Measurements from ENCODE around the gene P2RY6.
A peak's percentile ranks its signal among the peaks of the same experiment; 100 is the strongest.

The P2RY6 gene

GRCh38 chr11:73314117-73314961 lies 42.2 kb downstream of the P2RY6 start:
- in situ Hi-C loops (cut with HindIII; ENCODE audit: low pct_unique_long_range_greater_than_20kb, low sequenced_read_pairs) = no loop called here
- TF ChIP-seq JUND (IDR thresholded peaks at IDR 0.05; ENCODE audit: low read depth) = no peak
- peak in 1 of 2 experiments; percentile 41 for DNase-seq (ENCODE audit: low read depth in 1 of 2, low spot score in 1 of 2)

DNA sequence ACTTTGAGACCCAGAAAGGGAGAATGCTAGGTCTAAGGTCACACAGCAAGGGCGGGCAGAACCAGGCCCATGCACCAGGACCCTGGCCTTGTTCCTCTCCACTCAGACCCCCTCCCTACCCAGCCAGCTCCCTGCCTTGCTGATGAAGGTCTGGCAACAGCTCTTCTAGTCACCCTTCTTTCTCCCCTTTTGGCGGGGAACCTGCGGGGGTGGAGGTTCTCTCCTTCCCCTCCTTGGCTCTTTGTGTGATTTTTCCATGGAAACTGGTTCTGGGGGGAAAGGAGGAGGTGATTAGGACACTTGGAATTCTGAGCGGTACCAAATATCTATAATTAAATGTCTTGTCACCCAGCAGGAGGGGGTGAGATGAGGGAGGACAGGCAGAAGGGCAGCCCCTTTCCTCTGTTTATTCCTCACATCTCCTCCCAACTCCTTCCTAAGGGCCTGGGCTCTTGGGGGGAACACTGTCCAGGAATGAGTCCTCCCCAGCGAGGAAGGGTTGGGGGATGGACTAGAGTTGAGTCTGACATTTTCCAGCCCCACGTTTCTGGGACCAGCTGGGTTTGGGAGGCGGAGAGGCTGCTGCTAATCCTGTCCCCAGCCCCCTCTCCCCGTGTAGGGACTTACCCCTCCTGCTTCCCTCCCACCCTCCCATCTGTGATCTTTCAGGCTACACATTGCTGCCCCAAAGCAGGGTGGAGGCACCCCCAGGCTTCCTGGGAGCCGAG lies 43.3 kb downstream of the P2RY6 start:
- no peak for TF ChIP-seq JUND (IDR thresholded peaks at IDR 0.05; ENCODE audit: low read depth)
- DNase-seq (ENCODE audit: low read depth in 1 of 2, low spot score in 1 of 2) = no peak
- in situ Hi-C loops (cut with HindIII; ENCODE audit: low pct_unique_long_range_greater_than_20kb, low sequenced_read_pairs) = no loop called here

DNA sequence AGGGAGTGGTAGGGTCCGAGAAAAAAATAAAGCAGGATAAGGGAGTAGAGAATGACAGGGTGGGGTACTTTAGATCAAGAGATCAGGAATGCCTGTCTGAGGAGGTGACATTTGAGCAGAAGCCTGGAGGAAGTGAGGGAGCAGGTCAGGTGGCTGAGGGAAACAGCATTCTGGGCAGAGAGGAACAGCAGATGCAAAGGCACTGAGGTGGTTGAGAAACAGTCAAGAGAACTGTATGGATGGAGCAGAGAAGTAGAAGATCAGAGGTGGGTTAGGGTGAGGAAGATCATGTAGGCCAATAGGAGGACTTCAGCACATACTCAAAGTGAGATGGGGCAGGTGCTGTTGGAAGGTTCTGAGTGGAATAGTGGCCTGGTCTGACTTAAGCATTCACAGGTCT lies 44.3 kb downstream of the P2RY6 start:
- in situ Hi-C loops (cut with HindIII; ENCODE audit: low pct_unique_long_range_greater_than_20kb, low sequenced_read_pairs) = no loop called here
- no peak for DNase-seq (ENCODE audit: low read depth in 1 of 2, low spot score in 1 of 2)
- TF ChIP-seq JUND (IDR thresholded peaks at IDR 0.05; ENCODE audit: low read depth) = no peak

DNA sequence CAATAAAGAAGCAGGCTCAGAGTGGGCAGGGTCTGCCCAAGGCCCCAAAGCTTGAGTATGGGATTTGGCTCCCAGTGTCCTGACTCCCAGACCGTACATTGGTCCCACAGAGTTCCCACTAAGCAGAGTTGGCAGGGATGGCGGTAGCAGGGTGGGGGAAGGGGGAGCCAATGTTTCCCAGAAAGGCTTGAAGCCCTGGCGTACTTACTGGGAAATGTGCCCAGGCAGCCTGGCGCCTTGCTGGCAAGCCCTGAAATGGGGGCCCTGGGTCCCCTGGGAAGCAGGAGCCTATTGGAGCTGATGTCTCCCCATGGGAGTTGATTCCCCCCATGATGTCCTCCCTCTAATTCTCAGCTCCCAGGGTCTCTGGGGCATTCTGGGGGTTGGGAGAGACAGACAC lies 45.2 kb downstream of the P2RY6 start:
- DNase-seq (ENCODE audit: low read depth in 1 of 2, low spot score in 1 of 2) = no peak
- in situ Hi-C loops (cut with HindIII; ENCODE audit: low pct_unique_long_range_greater_than_20kb, low sequenced_read_pairs) = no loop called here
- no peak for TF ChIP-seq JUND (IDR thresholded peaks at IDR 0.05; ENCODE audit: low read depth)

GRCh38 chr11:73317803-73318202 lies 45.7 kb downstream of the P2RY6 start:
- in situ Hi-C loops (cut with HindIII; ENCODE audit: low pct_unique_long_range_greater_than_20kb, low sequenced_read_pairs) = no loop called here
- no peak for TF ChIP-seq JUND (IDR thresholded peaks at IDR 0.05; ENCODE audit: low read depth)

GRCh38 chr11:73318501-73319011 lies 46.4 kb downstream of the P2RY6 start:
- no peak for DNase-seq (ENCODE audit: low read depth in 1 of 2, low spot score in 1 of 2)
- in situ Hi-C loops (cut with HindIII; ENCODE audit: low pct_unique_long_range_greater_than_20kb, low sequenced_read_pairs) = no loop called here
- TF ChIP-seq JUND (IDR thresholded peaks at IDR 0.05; ENCODE audit: low read depth) = no peak

More at GRCh38 chr11:73317803-73318202, 45.7 kb downstream of the P2RY6 start:
- DNase-seq (ENCODE audit: low read depth in 1 of 2, low spot score in 1 of 2) = no peak

GRCh38 chr11:73320763-73321603 lies 48.8 kb downstream of the P2RY6 start:
- TF ChIP-seq JUND (IDR thresholded peaks at IDR 0.05; ENCODE audit: low read depth) = no peak
- no peak for DNase-seq (ENCODE audit: low read depth in 1 of 2, low spot score in 1 of 2)
- in situ Hi-C loops (cut with HindIII; ENCODE audit: low pct_unique_long_range_greater_than_20kb, low sequenced_read_pairs) = no loop called here

DNA sequence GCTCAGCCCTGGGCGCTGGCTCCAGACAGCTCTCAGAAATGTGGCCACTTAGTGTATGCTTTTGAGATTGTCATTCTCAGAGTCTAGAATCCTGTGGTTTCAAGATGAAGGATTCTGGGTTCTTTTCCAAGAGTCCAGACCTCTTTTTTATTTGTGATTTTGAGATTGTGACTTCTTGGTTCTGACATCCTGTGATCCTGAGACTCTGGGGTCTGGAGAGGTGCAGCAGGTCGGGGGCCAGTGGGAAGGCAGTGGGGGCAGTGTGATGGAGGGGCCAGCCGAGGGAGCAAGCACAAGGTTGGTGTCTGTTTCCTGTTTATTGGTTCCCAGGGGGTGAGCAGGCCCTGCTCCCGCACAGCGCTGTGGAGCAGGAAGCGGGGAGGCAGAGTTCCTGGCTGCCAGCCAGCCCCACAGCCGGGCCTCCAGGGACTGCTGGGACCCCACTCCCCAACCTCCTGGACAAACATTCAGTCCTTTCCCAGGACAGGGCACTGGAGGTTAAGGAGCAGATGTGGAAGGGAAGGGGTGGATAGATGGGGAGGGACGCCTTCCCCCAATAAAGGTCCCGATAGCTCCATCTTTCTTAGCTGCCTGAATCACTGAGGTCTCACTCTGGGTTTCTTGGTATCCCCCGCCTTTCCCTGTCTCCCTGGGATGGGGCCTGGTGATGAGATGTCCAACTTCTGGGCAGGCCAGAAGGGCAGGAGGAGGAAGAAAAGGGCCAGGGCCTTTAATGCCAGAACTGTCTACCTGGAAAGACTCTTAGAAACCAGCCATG lies 49.7 kb downstream of the P2RY6 start:
- DNase-seq (ENCODE audit: low read depth in 1 of 2, low spot score in 1 of 2) = no peak
- TF ChIP-seq JUND (IDR thresholded peaks at IDR 0.05; ENCODE audit: low read depth) = no peak
- in situ Hi-C loops (cut with HindIII; ENCODE audit: low pct_unique_long_range_greater_than_20kb, low sequenced_read_pairs) = no loop called here

GRCh38 chr11:73322382-73323306 lies 50.5 kb downstream of the P2RY6 start:
- in situ Hi-C loops (cut with HindIII; ENCODE audit: low pct_unique_long_range_greater_than_20kb, low sequenced_read_pairs) = no loop called here
- no peak for DNase-seq (ENCODE audit: low read depth in 1 of 2, low spot score in 1 of 2)
- TF ChIP-seq JUND (IDR thresholded peaks at IDR 0.05; ENCODE audit: low read depth) = no peak

GRCh38 chr11:73323464-73323863 lies 51.3 kb downstream of the P2RY6 start:
- DNase-seq (ENCODE audit: low read depth in 1 of 2, low spot score in 1 of 2) = no peak
- in situ Hi-C loops (cut with HindIII; ENCODE audit: low pct_unique_long_range_greater_than_20kb, low sequenced_read_pairs) = no loop called here
- no peak for TF ChIP-seq JUND (IDR thresholded peaks at IDR 0.05; ENCODE audit: low read depth)

GRCh38 chr11:73324116-73324515 lies 52.0 kb downstream of the P2RY6 start:
- DNase-seq (ENCODE audit: low read depth in 1 of 2, low spot score in 1 of 2) = no peak
- in situ Hi-C loops (cut with HindIII; ENCODE audit: low pct_unique_long_range_greater_than_20kb, low sequenced_read_pairs) = no loop called here
- TF ChIP-seq JUND (IDR thresholded peaks at IDR 0.05; ENCODE audit: low read depth) = no peak

Data from T47D (cell line).